Hematopoietic multipotent progenitor cell (in vitro differentiated cells): ENCODE data around the gene SLC26A1. TPM values are rescaled to one million over a fixed set of nuclear protein-coding genes. Genes with fewer than 3 reads are reported as not detected.
"Not testable (repeated sequence)": the region's sequence is repeated elsewhere in the genome, so short reads cannot be mapped to it uniquely, and the experiment has no call there.

Source experiments
- DNase-seq, 3 donors: peaks; one replicate each; pipeline ENCODE4 v3.0.0-alpha.2; 2011 to 2015; ENCODE audit warnings: low read depth in 2 of 3, low spot score in 2 of 3
- total RNA-seq: library from RNA; depleted of rRNA; stranded (reverse); fragments of >200 nt; gene quantifications from one replicate; pipeline ENCODE4 v1.2.3, GENCODE V29; 2012

Gene SLC26A1
- total RNA-seq, 1 donor = 0.27 TPM

GRCh38 chr4:1000686-1001260 is 7.6 kb upstream of the SLC26A1 start:
- DNase-seq = no peak

DNA sequence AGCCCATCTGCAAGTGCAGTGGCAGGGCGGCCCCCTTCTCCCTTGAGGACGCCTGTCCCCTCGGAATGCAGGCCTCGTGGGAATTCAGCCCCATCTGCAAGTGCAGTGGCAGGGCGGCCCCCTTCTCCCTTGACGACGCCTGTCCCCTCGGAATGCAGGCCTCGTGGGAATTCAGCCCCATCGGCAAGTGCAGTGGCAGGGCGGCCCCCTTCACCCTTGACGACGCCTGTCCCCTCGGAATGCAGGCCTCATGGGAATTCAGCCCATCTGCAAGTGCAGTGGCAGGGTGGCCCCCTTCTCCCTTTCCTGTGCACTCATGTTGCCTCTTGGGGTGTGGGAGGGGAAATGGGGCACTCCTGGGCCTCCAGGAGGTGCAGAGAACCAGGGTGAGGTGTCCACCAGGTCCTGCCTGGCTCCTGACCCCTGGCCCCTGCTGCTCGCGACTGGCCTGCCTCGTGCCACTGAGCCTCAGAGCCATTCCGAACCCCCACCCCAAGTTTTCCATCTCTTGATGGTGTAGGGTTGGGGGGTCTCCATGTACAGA is 6.8 kb upstream of the SLC26A1 start:
- DNase-seq = no peak

- DNase-seq = not testable (repeated sequence)
Measured at GRCh38 chr4:999240-999863, 6.1 kb upstream of the SLC26A1 start.

DNA sequence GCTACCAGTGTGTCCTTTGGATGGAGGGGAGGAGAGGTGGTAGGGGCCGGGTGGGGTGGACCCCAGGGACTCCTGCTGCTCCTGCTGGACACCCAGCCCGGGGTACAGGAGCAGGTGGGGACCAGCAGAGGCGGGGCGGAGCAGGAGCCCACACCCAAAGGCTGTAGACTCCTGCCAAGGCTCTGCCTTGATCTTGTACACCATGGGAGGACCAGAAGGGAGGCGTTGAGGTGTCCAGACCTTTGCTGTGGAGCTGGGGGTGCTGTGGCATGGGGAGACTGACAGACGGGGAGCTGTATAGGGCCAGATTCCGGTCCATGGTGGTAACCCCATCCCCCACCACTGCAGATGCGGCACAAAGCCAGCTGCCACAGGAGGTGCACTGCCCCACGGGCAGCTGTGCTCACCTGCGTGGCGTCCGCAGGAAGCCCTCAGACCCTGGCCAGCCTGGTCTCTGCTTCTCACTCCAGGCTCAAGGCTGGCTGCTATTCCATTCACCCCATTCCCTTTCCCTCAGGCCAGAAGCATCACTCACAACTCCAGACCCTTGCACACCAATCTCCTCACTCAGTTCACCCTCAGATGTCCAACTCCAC is 5.0 kb upstream of the SLC26A1 start:
- no peak for DNase-seq

DNA sequence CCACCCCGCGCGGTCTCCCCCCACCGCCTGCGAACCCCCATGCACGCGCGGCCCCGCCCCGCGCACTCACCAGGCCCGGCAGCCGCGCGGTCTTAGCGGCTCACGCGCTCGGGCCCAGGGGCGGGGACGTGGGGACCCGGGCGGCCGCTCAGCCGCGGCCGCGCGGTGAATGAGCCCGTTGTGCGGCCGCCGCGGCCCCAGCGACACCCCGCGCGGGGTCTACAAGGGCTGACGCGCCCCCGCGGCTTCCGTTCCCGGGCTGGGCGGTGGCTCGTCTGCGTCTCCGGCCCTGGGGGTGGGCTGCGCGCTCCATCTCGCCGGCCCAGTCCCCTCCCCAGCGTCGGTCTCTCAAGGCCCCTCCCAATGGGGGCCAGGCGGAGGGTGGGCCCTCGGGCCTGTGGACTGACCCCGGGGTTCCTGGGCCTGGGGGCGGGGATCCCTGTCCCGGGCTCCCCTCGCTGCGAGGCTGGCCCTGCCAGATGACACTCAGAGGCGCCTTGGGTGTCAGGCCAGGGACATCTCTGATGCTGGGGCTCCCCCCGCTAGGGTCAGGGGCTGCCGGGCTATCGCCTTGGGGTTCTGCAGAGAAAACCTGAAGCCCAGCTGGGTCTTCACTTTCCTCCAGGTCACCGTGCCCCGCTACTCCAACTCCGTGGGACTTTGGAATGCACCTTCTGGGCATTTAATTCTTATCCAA is 4.3 kb upstream of the SLC26A1 start:
- peak in 1 of 3 donors; percentile 29 for DNase-seq

- no peak for DNase-seq
Measured at GRCh38 chr4:996997-997374, 3.8 kb upstream of the SLC26A1 start.

GRCh38 chr4:996030-996996 is 3.1 kb upstream of the SLC26A1 start:
- DNase-seq = no peak

- DNase-seq = no peak
Measured at GRCh38 chr4:995311-996026, 2.3 kb upstream of the SLC26A1 start.

DNA sequence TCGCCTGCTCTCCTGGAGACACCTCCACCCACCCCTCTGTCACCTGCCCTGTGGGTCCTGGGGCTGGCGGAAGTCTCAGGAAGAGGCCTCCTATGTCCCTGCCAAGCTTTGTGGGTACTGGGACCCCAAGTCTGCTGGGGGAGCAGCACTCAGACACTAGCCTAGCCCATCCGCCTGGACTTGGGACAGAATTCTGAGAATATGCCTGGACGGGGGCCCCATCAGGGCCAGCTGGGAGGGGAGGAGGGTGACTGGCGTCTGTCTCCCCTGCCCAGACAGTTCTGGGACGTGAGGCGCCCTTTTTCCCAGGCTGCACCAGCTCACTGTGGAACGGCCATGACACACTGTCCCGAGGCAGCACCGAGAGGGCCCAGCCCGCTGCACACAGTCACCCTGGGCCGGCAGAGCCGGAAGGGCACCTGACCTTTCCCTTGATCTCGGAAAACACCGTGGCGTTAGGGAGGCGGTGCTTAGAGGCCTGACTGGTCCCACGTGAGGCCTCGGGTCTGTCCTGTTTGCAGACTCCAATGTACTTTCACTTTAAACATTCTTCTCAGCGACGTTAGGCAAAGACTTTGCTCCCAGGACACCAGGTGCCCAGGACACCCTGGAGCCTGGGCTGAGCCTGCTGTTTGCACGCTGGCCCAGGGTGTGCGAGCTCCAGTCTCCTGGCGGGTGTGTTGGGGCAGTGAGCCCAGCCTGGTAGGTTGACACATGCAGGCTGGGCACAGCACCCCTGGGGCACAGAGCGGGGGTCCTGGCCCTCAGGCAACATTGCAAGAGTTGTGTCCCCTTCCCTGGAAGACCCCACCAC is 700 bp downstream of the SLC26A1 start:
- DNase-seq = no peak

DNA sequence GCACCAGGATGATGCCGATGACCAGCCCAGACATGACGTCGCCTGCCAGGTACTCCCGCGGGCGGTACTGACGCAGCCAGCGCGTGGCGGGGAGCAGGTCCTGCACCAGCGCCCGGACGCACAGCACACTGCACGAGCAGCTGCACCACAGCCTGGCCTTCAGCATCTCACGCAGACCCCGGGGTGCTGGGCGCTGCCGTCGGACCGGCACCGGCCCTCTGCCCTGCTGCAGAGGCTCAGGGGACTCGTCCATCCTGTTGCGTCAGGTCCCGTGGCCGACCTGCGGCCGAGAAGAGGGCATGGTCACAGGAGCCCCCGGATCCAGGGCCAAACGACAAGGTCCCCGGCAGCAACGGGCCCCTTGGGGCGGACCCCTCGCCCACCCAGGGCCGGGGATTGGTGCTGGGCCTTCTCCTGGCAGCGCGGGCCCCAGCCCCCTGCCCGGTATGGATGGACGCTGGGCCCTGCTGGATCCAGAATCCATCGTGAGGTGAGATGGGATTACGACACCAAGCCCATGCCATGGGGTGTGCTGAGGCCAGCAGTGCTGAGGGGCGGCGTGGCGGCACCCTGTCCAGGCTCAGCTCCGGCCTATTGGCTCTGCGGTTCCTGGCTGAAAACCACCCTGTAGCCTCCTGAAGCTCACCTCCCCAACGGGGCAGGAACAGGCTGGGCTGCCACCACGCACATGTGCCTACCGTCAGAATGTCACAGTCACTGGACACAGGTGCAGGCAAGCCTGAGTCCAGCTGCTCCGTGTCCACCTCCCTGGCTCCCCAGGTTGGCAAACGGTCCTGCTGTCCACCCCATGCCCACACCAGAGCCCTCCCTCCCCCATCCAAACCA is 1.5 kb downstream of the SLC26A1 start:
- DNase-seq = no peak

DNA sequence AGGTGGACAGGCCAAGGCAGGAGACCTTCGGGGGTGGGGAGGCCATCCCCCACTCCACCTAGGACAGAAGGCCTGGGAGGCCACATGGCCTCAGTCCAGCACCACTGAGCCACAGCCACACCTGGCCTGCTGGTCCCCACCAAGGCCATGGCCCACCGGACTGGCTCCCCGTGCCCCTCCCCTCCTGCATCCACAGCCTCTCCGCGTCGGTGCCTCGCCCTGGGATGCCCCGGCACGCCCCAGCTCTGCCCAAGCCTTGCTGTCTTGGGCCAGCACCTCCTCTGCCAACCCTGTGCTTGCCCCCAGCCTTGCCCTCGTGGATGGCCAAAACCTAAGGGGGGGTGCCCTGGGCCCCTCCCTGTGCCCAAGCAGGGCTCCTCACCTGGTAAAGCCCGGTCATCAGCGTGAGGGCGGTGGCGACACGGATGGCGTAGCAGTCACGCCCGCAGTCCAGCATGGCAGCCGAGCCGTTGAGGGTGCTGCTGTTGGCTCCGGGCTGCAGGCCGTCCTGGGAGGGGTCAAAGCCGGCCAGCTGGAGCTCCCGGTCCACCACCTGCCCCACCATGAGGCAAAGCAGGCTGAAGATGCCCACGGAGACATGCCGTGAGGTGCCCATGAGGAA is 2.3 kb downstream of the SLC26A1 start:
- DNase-seq = no peak

DNA sequence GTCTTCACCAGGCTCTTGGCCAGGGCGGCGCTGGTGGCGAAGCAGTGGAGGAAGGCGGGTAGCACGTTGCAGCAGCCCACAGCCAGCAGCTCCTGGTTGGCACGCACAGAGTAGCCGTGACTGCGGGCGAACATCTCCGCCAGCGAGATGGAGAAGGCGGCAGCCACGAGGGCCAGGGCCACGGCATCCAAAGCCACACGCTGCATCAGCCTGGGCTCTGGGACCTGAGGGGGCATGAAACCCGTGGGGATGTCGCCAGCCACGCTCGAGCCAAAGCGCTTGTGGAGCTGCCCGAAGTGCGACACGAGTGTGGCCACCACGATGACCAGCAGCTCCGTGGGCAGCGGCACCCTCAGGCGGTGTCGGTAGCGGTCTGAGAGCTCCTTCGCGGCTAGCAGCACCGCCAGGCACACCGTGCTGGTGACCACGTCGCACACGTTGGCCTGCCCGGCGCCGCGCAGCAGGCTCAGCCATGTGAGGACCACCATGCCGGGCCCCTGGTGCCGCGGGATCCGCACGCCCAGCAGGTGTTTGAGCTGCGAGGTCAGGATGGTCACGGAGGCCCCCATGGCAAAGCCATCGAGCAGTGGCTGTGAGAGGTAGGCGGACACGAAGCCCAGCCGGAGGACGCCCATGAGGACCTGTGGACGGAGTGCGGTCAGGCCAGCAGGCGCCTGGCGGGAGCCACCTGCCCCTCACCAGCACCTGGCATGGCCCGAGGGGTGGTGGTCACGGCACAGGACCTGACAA is 3.3 kb downstream of the SLC26A1 start:
- DNase-seq = no peak

GRCh38 chr4:988726-989721 is 4.2 kb downstream of the SLC26A1 start:
- no peak for DNase-seq

GRCh38 chr4:987624-988513 is 5.3 kb downstream of the SLC26A1 start:
- no peak for DNase-seq
